Calu3 (cell line): ENCODE data around the gene MAGEF1. TPM values are rescaled to one million over a fixed set of nuclear protein-coding genes. Genes with fewer than 3 reads are reported as not detected.

Source experiments
- BruUV-seq: library from RNA; stranded (reverse); fragments of 400-500 nt; replicated peaks from 2 replicates; lab custom pipeline; 2021; lab: Mats Ljungman, UMichigan
- CTCF ChIA-PET: fragments of 300-600 bp; sonication (Branson Sonifier 250); formaldehyde crosslinking; loops from one replicate; lab custom pipeline; 2022; ENCODE audit warnings: antibody characterized with exemption; lab: Charles Lee
- DNase-seq: peaks from one replicate; pipeline ENCODE4 v3.0.0; 2022
- H3K27ac Mint-ChIP-seq: one replicate; pipeline ENCODE4 v1.8.0; 2022; ENCODE audit warnings: mixed read lengths; ENCODE audit not compliant: unreplicated experiment
- H3K27me3 Mint-ChIP-seq: one replicate; pipeline ENCODE4 v1.8.0; 2022; ENCODE audit warnings: mixed read lengths; ENCODE audit not compliant: unreplicated experiment
- H3K36me3 Mint-ChIP-seq: one replicate; pipeline ENCODE4 v1.8.0; 2022; ENCODE audit warnings: mild to moderate bottlenecking, moderate library complexity, mixed read lengths; ENCODE audit not compliant: insufficient read depth, unreplicated experiment
- H3K4me1 Mint-ChIP-seq: one replicate; pipeline ENCODE4 v1.8.0; 2022; ENCODE audit warnings: mild to moderate bottlenecking, low read depth, mixed read lengths; ENCODE audit not compliant: unreplicated experiment
- H3K4me3 Mint-ChIP-seq: one replicate; pipeline ENCODE4 v1.8.0; 2022; ENCODE audit warnings: mild to moderate bottlenecking, low read depth, moderate library complexity, mixed read lengths; ENCODE audit not compliant: unreplicated experiment
- H3K9me3 Mint-ChIP-seq: one replicate; pipeline ENCODE4 v1.8.0; 2022; ENCODE audit warnings: low read depth, mixed read lengths; ENCODE audit not compliant: unreplicated experiment
- CTCF ChIP-seq: fragments of 200-600 bp; IDR thresholded peaks from one replicate; pipeline ENCODE4 v1.8.0; 2022; ENCODE audit warnings: antibody characterized with exemption; ENCODE audit not compliant: unreplicated experiment
- intact Hi-C: fragments of 100-400 bp; cut with micrococcal nuclease; formaldehyde crosslinking; loops from one replicate; pipeline ENCODE4 v1.10.0; 2022; ENCODE audit not compliant: unreplicated experiment
- total RNA-seq: library from RNA; stranded (reverse); gene quantifications from 2 replicates; pipeline ENCODE4 v1.2.3, GENCODE V29; 2022

Gene MAGEF1
- total RNA-seq, 1 experiment from 2014 or later, result 57.9 TPM

GRCh38 chr3:184688251-184688881 lies 23.5 kb downstream of the MAGEF1 start:
- peaks cover 4% of the 10 kb centered on the region for H3K36me3 Mint-ChIP-seq
- intact Hi-C loops, result no loop called here
- CTCF ChIA-PET, result interaction anchor here (0.6 kb wide), 1 partner anchor 9 kb away, joined by 3 read pairs; no protein-coding TSS in a partner anchor
- H3K27me3 Mint-ChIP-seq, result peaks cover 83% of the 10 kb centered on the region
- H3K4me3 Mint-ChIP-seq, result no peak overlapping the region
- BruUV-seq, result no TSS peak
- no peak overlapping the region for H3K27ac Mint-ChIP-seq
- H3K9me3 Mint-ChIP-seq, result peaks cover 2% of the 10 kb centered on the region
- no peaks in the 10 kb centered on the region for H3K4me1 Mint-ChIP-seq
- no peak for TF ChIP-seq CTCF
- DNase-seq, result no peak

- intact Hi-C loops, result no loop called here
- DNase-seq, result no peak
- CTCF ChIA-PET, result no interaction called here
- H3K4me1 Mint-ChIP-seq, result no peaks in the 10 kb centered on the region
- H3K27ac Mint-ChIP-seq, result no peak overlapping the region
- no peak for TF ChIP-seq CTCF
- BruUV-seq, result no TSS peak
- H3K36me3 Mint-ChIP-seq, result peaks cover 4% of the 10 kb centered on the region
- H3K9me3 Mint-ChIP-seq, result peaks cover 2% of the 10 kb centered on the region
- H3K27me3 Mint-ChIP-seq, result peaks cover 76% of the 10 kb centered on the region
- H3K4me3 Mint-ChIP-seq, result no peak overlapping the region
Measured at GRCh38 chr3:184687363-184688015, 24.4 kb downstream of the MAGEF1 start.

- CTCF ChIA-PET, result no interaction called here
- H3K27ac Mint-ChIP-seq, result no peak overlapping the region
- H3K4me1 Mint-ChIP-seq, result no peaks in the 10 kb centered on the region
- DNase-seq, result no peak
- H3K4me3 Mint-ChIP-seq, result no peak overlapping the region
- peaks cover 4% of the 10 kb centered on the region for H3K36me3 Mint-ChIP-seq
- peaks cover 70% of the 10 kb centered on the region for H3K27me3 Mint-ChIP-seq
- intact Hi-C loops, result no loop called here
- BruUV-seq, result no TSS peak
- H3K9me3 Mint-ChIP-seq, result peaks cover 2% of the 10 kb centered on the region
- TF ChIP-seq CTCF, result no peak
Measured at GRCh38 chr3:184685646-184686045, 26.2 kb downstream of the MAGEF1 start.

GRCh38 chr3:184685055-184685454 lies 26.8 kb downstream of the MAGEF1 start:
- CTCF ChIA-PET, result no interaction called here
- Mint-ChIP-seq H3K27ac (no peak overlapping the region), H3K4me3 (no peak overlapping the region), H3K4me1 (no peaks in the 10 kb centered on the region), H3K36me3 (no peaks in the 10 kb centered on the region), H3K9me3 (peaks cover 2% of the 10 kb centered on the region), H3K27me3 (peaks cover 66% of the 10 kb centered on the region)
- BruUV-seq, result no TSS peak
- DNase-seq, result no peak
- TF ChIP-seq CTCF, result no peak
- intact Hi-C loops, result no loop called here
